ENCODE data around the gene ART5.

DNA sequence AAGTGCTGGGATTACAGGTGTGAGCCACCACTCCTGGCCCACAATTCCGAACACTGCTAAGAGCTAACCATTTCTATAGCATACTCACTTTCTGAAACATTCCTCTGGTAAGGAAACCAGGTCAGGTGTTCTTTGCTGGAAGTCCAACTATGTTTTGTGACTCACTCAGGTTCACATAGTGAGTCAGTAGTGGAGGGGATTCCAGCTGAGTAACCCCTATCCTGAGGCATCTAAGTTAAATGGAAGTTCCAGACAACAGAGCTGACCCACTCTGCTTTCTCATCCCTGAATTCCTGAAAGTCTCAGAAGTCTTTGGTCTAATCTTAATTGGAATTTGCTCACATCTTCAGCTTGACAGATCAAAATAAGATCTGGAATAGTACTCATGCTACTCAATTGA lies 32.4 kb upstream of the ART5 start:
- TF ChIP-seq, protein P1, sequence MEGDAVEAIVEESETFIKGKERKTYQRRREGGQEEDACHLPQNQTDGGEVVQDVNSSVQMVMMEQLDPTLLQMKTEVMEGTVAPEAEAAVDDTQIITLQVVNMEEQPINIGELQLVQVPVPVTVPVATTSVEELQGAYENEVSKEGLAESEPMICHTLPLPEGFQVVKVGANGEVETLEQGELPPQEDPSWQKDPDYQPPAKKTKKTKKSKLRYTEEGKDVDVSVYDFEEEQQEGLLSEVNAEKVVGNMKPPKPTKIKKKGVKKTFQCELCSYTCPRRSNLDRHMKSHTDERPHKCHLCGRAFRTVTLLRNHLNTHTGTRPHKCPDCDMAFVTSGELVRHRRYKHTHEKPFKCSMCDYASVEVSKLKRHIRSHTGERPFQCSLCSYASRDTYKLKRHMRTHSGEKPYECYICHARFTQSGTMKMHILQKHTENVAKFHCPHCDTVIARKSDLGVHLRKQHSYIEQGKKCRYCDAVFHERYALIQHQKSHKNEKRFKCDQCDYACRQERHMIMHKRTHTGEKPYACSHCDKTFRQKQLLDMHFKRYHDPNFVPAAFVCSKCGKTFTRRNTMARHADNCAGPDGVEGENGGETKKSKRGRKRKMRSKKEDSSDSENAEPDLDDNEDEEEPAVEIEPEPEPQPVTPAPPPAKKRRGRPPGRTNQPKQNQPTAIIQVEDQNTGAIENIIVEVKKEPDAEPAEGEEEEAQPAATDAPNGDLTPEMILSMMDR (IDR thresholded peaks at IDR 0.05), result no peak
- no peak for TF ChIP-seq POLR2AphosphoS5 (IDR thresholded peaks at IDR 0.05)
- no peak for TF ChIP-seq POLR2A (IDR thresholded peaks at IDR 0.05)
- TF ChIP-seq EP300 (IDR thresholded peaks at IDR 0.05), result no peak
